ENCODE data around the gene CMTM6.

CMTM6 gene

GRCh38 chr3:32460031-32460749, 42.5 kb downstream of the CMTM6 start:
- Histone ChIP-seq H3K27me3 (ENCODE audit: insufficient read depth, poor library complexity, severe bottlenecking) (no peaks in the 10 kb centered on the region), H3K4me3 (ENCODE audit: severe bottlenecking) (no peak overlapping the region), H3K4me1 (ENCODE audit: insufficient read depth, poor library complexity, severe bottlenecking) (peaks cover 4% of the 10 kb centered on the region), H3K36me3 (ENCODE audit: low read depth) (no peaks in the 10 kb centered on the region), H3K27ac (ENCODE audit: poor library complexity, severe bottlenecking) (no peak overlapping the region), H3K9me3 (ENCODE audit: severe bottlenecking) (no peaks in the 10 kb centered on the region)
- no peak for TF ChIP-seq CTCF (IDR thresholded peaks at IDR 0.05; ENCODE audit: poor library complexity, severe bottlenecking)
- DNase-seq (ENCODE audit: low spot score) (no peak), ATAC-seq (ENCODE audit: low read depth) (no peak)

- no peak for DNase-seq (ENCODE audit: low spot score)
- peaks cover 4% of the 10 kb centered on the region for H3K4me1 ChIP-seq (ENCODE audit: insufficient read depth, poor library complexity, severe bottlenecking)
Measured at GRCh38 chr3:32459450-32459849, 43.2 kb downstream of the CMTM6 start.

GRCh38 chr3:32457971-32458471, 44.6 kb downstream of the CMTM6 start:
- no peak for DNase-seq (ENCODE audit: low spot score)
- Histone ChIP-seq H3K27ac (ENCODE audit: poor library complexity, severe bottlenecking) (no peak overlapping the region), H3K36me3 (ENCODE audit: low read depth) (no peaks in the 10 kb centered on the region; the same call in 1 of the 2 replicates), H3K27me3 (ENCODE audit: insufficient read depth, poor library complexity, severe bottlenecking) (no peaks in the 10 kb centered on the region), H3K4me3 (ENCODE audit: severe bottlenecking) (no peak overlapping the region), H3K9me3 (ENCODE audit: severe bottlenecking) (no peaks in the 10 kb centered on the region), H3K4me1 (ENCODE audit: insufficient read depth, poor library complexity, severe bottlenecking) (peaks cover 2% of the 10 kb centered on the region)
- ATAC-seq (ENCODE audit: low read depth) = no peak
- no peak for TF ChIP-seq CTCF (IDR thresholded peaks at IDR 0.05; ENCODE audit: poor library complexity, severe bottlenecking)

More at GRCh38 chr3:32459450-32459849, 43.2 kb downstream of the CMTM6 start:
- Histone ChIP-seq H3K36me3 (ENCODE audit: low read depth) (no peaks in the 10 kb centered on the region), H3K4me3 (ENCODE audit: severe bottlenecking) (no peak overlapping the region), H3K9me3 (ENCODE audit: severe bottlenecking) (no peaks in the 10 kb centered on the region), H3K27ac (ENCODE audit: poor library complexity, severe bottlenecking) (no peak overlapping the region), H3K27me3 (ENCODE audit: insufficient read depth, poor library complexity, severe bottlenecking) (no peaks in the 10 kb centered on the region)
- TF ChIP-seq CTCF (IDR thresholded peaks at IDR 0.05; ENCODE audit: poor library complexity, severe bottlenecking) = no peak
- ATAC-seq (ENCODE audit: low read depth) = no peak

- Histone ChIP-seq H3K27me3 (ENCODE audit: insufficient read depth, poor library complexity, severe bottlenecking) (no peaks in the 10 kb centered on the region), H3K4me1 (ENCODE audit: insufficient read depth, poor library complexity, severe bottlenecking) (no peaks in the 10 kb centered on the region), H3K9me3 (ENCODE audit: severe bottlenecking) (no peaks in the 10 kb centered on the region), H3K36me3 (ENCODE audit: low read depth) (no peaks in the 10 kb centered on the region; the same call in 1 of the 2 replicates), H3K4me3 (ENCODE audit: severe bottlenecking) (no peak overlapping the region), H3K27ac (ENCODE audit: poor library complexity, severe bottlenecking) (no peak overlapping the region)
- DNase-seq (ENCODE audit: low spot score) (no peak), ATAC-seq (ENCODE audit: low read depth) (no peak)
- TF ChIP-seq CTCF (IDR thresholded peaks at IDR 0.05; ENCODE audit: poor library complexity, severe bottlenecking) = no peak
Measured at GRCh38 chr3:32456429-32457130, 46.1 kb downstream of the CMTM6 start.

Data from RWPE2 (cell line).